Nephron (organoid): ENCODE measurements around the gene FAM118B.
"Not testable (repeated sequence)": the region's sequence is repeated elsewhere in the genome, so short reads cannot be mapped to it uniquely, and the experiment has no call there.

Experiments
- H3K27ac Mint-ChIP-seq, 3 experiments: 2 replicates each; pipeline ENCODE4 v1.8.0; 2020; ENCODE audit warnings: mixed read lengths in 3 of 3, mild to moderate bottlenecking in 2 of 3, moderate library complexity in 1 of 3
- H3K27me3 Mint-ChIP-seq: 2 replicates; pipeline ENCODE4 v1.8.0; 2021; ENCODE audit warnings: low read depth, mild to moderate bottlenecking, moderate library complexity, mixed read lengths
- H3K36me3 Mint-ChIP-seq: 2 replicates; pipeline ENCODE4 v1.8.0; 2020; ENCODE audit warnings: low read depth, mixed read lengths
- H3K4me1 Mint-ChIP-seq: 2 replicates; pipeline ENCODE4 v1.8.0; 2020; ENCODE audit warnings: mixed read lengths
- H3K4me3 Mint-ChIP-seq, 3 experiments: 2 replicates each; pipeline ENCODE4 v1.8.0; 2020; ENCODE audit warnings: mild to moderate bottlenecking in 3 of 3, mixed read lengths in 3 of 3, moderate library complexity in 2 of 3
- H3K9me3 Mint-ChIP-seq: 2 replicates; pipeline ENCODE4 v1.8.0; 2020; ENCODE audit warnings: mixed read lengths
- TF ChIP-seq, protein P1 (sequence below), 3 experiments: fragments of 200-600 bp; sonication (generic); IDR thresholded peaks; one replicate each; pipeline ENCODE4 v1.5.0; 2021; ENCODE audit warnings: antibody characterized with exemption in 3 of 3; ENCODE audit not compliant: unreplicated experiment in 3 of 3

The FAM118B gene

DNA sequence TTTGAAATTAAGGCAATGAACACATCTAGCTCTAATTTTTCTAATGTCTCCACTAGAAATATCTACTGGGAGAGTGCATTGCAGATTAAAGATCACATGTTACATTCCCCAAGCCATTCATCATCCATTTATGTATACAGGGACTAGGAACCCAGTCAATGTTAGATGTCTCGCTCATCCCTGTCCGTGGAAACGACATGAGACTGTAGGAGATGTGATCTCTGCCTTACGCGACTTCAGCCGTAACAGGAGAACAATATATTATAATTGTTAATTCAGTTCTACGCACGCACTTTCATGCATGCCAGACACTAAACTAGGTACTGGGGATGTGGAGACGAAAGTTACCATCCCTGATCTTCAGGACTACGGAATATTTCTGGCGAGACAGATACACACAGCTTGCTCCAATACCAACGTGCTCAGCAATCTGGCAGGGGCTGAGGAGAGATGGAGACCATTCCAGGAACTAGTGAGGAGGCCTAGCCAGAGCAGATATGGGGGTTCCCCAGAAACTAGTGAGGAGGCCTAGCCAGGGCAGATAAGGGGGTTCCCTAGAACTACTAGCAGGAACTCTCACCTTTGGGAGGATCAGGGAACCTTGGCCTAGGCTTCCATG is 93.0 kb downstream of the FAM118B start:
- H3K4me3 Mint-ChIP-seq: peak overlapping the region; percentile 83 to 91 (median 91)
- H3K4me1 Mint-ChIP-seq: peaks cover 32% of the 10 kb centered on the region
- H3K9me3 Mint-ChIP-seq: no peaks in the 10 kb centered on the region
- peak overlapping the region; percentile 86 to 88 (median 87) for H3K27ac Mint-ChIP-seq
- H3K27me3 Mint-ChIP-seq: peaks cover 3% of the 10 kb centered on the region
- TF ChIP-seq, protein P1, sequence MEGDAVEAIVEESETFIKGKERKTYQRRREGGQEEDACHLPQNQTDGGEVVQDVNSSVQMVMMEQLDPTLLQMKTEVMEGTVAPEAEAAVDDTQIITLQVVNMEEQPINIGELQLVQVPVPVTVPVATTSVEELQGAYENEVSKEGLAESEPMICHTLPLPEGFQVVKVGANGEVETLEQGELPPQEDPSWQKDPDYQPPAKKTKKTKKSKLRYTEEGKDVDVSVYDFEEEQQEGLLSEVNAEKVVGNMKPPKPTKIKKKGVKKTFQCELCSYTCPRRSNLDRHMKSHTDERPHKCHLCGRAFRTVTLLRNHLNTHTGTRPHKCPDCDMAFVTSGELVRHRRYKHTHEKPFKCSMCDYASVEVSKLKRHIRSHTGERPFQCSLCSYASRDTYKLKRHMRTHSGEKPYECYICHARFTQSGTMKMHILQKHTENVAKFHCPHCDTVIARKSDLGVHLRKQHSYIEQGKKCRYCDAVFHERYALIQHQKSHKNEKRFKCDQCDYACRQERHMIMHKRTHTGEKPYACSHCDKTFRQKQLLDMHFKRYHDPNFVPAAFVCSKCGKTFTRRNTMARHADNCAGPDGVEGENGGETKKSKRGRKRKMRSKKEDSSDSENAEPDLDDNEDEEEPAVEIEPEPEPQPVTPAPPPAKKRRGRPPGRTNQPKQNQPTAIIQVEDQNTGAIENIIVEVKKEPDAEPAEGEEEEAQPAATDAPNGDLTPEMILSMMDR (IDR thresholded peaks at IDR 0.05; ENCODE audit: unreplicated experiment in 3 of 3): no peak
- peaks cover 24% of the 10 kb centered on the region for H3K36me3 Mint-ChIP-seq

GRCh38 chr11:126305699-126306098 is 94.1 kb downstream of the FAM118B start:
- H3K4me1 Mint-ChIP-seq: peaks cover 44% of the 10 kb centered on the region
- H3K4me3 Mint-ChIP-seq: peak overlapping the region; percentile 48 to 74 (median 74)
- no peaks in the 10 kb centered on the region for H3K9me3 Mint-ChIP-seq
- peaks cover 3% of the 10 kb centered on the region for H3K27me3 Mint-ChIP-seq
- H3K36me3 Mint-ChIP-seq: peaks cover 21% of the 10 kb centered on the region
- TF ChIP-seq, protein P1 (IDR thresholded peaks at IDR 0.05; ENCODE audit: unreplicated experiment in 3 of 3): no peak
- peak overlapping the region in 1 of 3 experiments; percentile 38 for H3K27ac Mint-ChIP-seq

DNA sequence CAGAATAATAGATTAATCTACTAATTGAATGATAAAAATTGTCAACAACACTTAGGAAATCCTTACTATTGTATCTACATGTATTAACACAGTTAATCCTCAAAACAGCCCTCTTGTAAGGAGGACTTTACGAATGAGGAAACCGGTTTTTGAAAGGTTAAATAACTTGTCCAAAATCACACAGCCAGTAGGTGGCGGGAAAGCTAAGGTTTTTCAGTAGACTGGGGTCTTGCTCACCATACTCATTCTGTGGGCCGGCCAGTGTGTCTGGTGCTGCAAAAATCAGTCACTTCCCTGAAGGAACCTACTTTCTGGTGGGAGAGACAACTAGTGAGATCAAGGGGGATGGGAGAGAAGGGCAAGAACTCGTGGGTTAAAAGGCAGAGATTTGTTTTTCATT is 96.1 kb downstream of the FAM118B start:
- H3K4me3 Mint-ChIP-seq: peak overlapping the region in 1 of 3 experiments; percentile 8
- H3K27ac Mint-ChIP-seq: peak overlapping the region; percentile 17 to 49 (median 42)
- TF ChIP-seq, protein P1 (IDR thresholded peaks at IDR 0.05; ENCODE audit: unreplicated experiment in 3 of 3): peak; percentile 44 to 49 (median 49)
- H3K4me1 Mint-ChIP-seq: peaks cover 53% of the 10 kb centered on the region
- no peaks in the 10 kb centered on the region for H3K9me3 Mint-ChIP-seq
- H3K27me3 Mint-ChIP-seq: peaks cover 3% of the 10 kb centered on the region
- peaks cover 22% of the 10 kb centered on the region for H3K36me3 Mint-ChIP-seq

DNA sequence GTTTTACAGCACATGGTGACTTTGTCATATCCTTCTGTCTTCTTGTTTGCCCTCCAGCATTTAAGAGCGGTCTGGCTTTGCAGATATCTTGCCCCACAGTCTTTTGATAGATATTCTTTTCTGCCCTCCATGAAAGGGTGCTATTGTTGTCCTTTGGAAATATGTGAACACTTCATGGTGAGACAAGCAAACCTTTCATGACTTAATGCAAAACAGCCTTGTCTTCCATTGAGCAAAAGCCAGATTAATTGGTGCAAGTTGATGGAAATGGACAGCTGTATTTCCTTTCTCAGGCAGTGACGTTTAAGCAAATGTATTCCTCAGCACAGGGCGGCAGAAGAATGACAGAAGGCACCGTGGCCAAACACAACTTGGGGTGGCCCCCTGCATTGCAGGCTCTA is 96.7 kb downstream of the FAM118B start:
- Mint-ChIP-seq H3K4me1 (peaks cover 54% of the 10 kb centered on the region), H3K9me3 (no peaks in the 10 kb centered on the region), H3K4me3 (peak overlapping the region in 1 of 3 experiments; percentile 64), H3K27me3 (peaks cover 3% of the 10 kb centered on the region), H3K36me3 (peaks cover 17% of the 10 kb centered on the region), H3K27ac (peak overlapping the region; percentile 17 to 85 (median 49))
- TF ChIP-seq, protein P1 (IDR thresholded peaks at IDR 0.05; ENCODE audit: unreplicated experiment in 3 of 3): no peak

GRCh38 chr11:126308771-126309170 is 97.2 kb downstream of the FAM118B start:
- H3K4me3 Mint-ChIP-seq, H3K9me3 Mint-ChIP-seq, H3K27me3 Mint-ChIP-seq: not testable (repeated sequence)
- peak overlapping the region in 1 of 3 experiments; percentile 49 for H3K27ac Mint-ChIP-seq
- H3K36me3 Mint-ChIP-seq: peaks cover 17% of the 10 kb centered on the region
- peaks cover 53% of the 10 kb centered on the region for H3K4me1 Mint-ChIP-seq

DNA sequence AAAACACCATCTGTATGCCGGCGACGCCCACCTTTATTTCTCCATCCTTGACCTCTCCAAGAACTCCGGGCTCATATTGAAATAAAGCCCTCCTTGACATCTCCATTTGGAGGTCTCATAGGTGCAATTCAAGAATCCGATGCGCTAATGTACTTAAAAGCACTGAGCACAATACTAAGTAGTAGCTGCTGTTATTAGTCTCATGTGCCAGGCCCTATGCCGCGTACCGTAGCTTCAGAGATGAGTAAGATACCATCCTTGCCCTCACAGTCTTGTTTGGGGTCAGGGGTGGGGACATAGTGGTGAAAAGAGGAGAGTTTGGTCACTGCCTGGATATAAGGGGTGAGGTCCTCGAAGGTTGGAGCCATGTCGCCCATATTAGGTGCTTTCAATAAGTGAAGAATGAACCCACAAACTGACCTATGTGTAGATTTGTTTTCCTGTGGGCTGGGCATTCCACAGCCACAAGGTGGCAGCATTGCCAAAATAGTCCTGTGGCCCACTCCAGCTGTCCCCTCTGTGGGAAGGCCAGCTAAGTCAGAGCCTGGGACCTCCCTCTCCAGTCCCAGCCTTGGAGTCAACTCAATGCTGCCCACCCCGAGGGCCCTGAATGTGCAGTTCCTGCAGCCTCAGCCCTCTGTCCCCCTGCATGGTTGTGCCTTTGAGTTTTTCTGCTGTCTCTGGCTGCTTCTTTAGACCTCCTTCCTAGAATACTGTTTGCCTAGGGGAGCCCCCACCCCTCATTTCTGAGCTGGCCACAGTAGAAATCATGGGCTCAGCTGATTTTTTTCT is 98.8 kb downstream of the FAM118B start:
- peaks cover 3% of the 10 kb centered on the region for H3K27me3 Mint-ChIP-seq
- H3K9me3 Mint-ChIP-seq: no peaks in the 10 kb centered on the region
- peaks cover 43% of the 10 kb centered on the region for H3K4me1 Mint-ChIP-seq
- H3K36me3 Mint-ChIP-seq: peaks cover 24% of the 10 kb centered on the region
- H3K4me3 Mint-ChIP-seq: no peak overlapping the region
- peak overlapping the region in 2 of 3 experiments; percentile 19 to 32 for H3K27ac Mint-ChIP-seq
- TF ChIP-seq, protein P1 (IDR thresholded peaks at IDR 0.05; ENCODE audit: unreplicated experiment in 3 of 3): peak; percentile 82 to 93 (median 91)
